Neural cell (in vitro differentiated cells): Measurements from ENCODE around the gene ISL1. TPM values are rescaled to one million over a fixed set of nuclear protein-coding genes. Genes with fewer than 3 reads are reported as not detected.

Experiments used
- H2AFZ ChIP-seq: fragments of 200-600, 300-800 bp; sonication (generic), shearing (Covaris generic); 2 replicates; pipeline ENCODE4 v1.6.0; 2014; ENCODE audit warnings: low read depth, mild to moderate bottlenecking, antibody characterized with exemption, low read length, moderate library complexity
- H3F3A ChIP-seq: fragments of 200-600 bp; shearing (Covaris generic); 2 replicates; pipeline ENCODE4 v1.6.1; 2016; ENCODE audit warnings: mild to moderate bottlenecking, moderate library complexity, mixed read lengths, antibody characterized with exemption, low read length; ENCODE audit not compliant: insufficient read depth, poor library complexity, severe bottlenecking
- H3K27ac ChIP-seq: fragments of 200-600, 300-800 bp; sonication (generic), shearing (Covaris generic); 2 replicates; pipeline ENCODE4 v1.5.1; 2014; ENCODE audit warnings: mild to moderate bottlenecking, low read length, moderate library complexity
- H3K27me3 ChIP-seq: fragments of 300-800, 200-600 bp; sonication (generic), shearing (Covaris generic); 2 replicates; pipeline ENCODE4 v1.6.0; 2014; ENCODE audit warnings: mild to moderate bottlenecking, low read depth, low read length, moderate library complexity; ENCODE audit not compliant: insufficient read depth
- H3K36me3 ChIP-seq: fragments of 300-800, 200-600 bp; sonication (generic), shearing (Covaris generic); 2 replicates; pipeline ENCODE4 v1.5.1; 2014; ENCODE audit warnings: mild to moderate bottlenecking, antibody characterized with exemption, low read length, moderate library complexity; ENCODE audit not compliant: insufficient read depth
- H3K4me2 ChIP-seq: fragments of 300-800, 200-600 bp; sonication (generic), shearing (Covaris generic); 2 replicates; pipeline ENCODE4 v1.6.0; 2014; ENCODE audit warnings: mild to moderate bottlenecking, low read length
- H3K4me3 ChIP-seq: fragments of 300-800, 200-600 bp; sonication (generic), shearing (Covaris generic); 2 replicates; pipeline ENCODE4 v1.5.1; 2014; ENCODE audit warnings: mild to moderate bottlenecking, low read length, moderate library complexity
- H3K79me2 ChIP-seq: fragments of 200-600 bp; shearing (Covaris generic); replicated peaks from 2 replicates; pipeline ENCODE4 v1.6.0; 2014; ENCODE audit warnings: mild to moderate bottlenecking, low read length, moderate library complexity; ENCODE audit not compliant: insufficient read depth
- H3K9ac ChIP-seq: fragments of 300-800, 200-600 bp; sonication (generic), shearing (Covaris generic); 2 replicates; pipeline ENCODE4 v1.6.1; 2016; ENCODE audit warnings: mild to moderate bottlenecking, low read length, mixed read lengths
- H3K9me2 ChIP-seq: fragments of 200-600 bp; shearing (Covaris generic); 2 replicates; pipeline ENCODE4 v1.6.1; 2016; ENCODE audit warnings: mild to moderate bottlenecking, low read length, mixed read lengths; ENCODE audit not compliant: insufficient read depth
- H3K9me3 ChIP-seq: fragments of 200-600, 300-800 bp; sonication (generic), shearing (Covaris generic); 2 replicates; pipeline ENCODE4 v1.6.1; 2016; ENCODE audit warnings: mild to moderate bottlenecking, mixed run types, low read length, moderate library complexity, mixed read lengths
- H4K20me1 ChIP-seq: fragments of 200-600 bp; shearing (Covaris generic); 2 replicates; pipeline ENCODE4 v1.6.1; 2016; ENCODE audit warnings: mild to moderate bottlenecking, mixed run types; ENCODE audit not compliant: insufficient read depth
- EP300 ChIP-seq: fragments of 450-650 bp; conservative IDR thresholded peaks from 2 replicates; pipeline ENCODE4 v1.6.1; 2014; ENCODE audit warnings: antibody characterized with exemption, mild to moderate bottlenecking, moderate library complexity; ENCODE audit not compliant: poor library complexity, severe bottlenecking
- EZH2 ChIP-seq: fragments of 200-600, 300-800 bp; shearing (Covaris generic), sonication (generic); IDR thresholded peaks from 2 replicates; pipeline ENCODE4 v1.6.1; 2014; ENCODE audit warnings: antibody characterized with exemption, low read length, borderline replicate concordance, mild to moderate bottlenecking; ENCODE audit not compliant: insufficient read depth, poor library complexity, severe bottlenecking
- MXI1 ChIP-seq: fragments of 450-650 bp; conservative IDR thresholded peaks from 2 replicates; pipeline ENCODE4 v1.6.1; 2014; ENCODE audit warnings: antibody characterized with exemption, mild to moderate bottlenecking; ENCODE audit not compliant: poor library complexity, severe bottlenecking
- POLR2AphosphoS5 ChIP-seq: IDR thresholded peaks from 2 replicates; pipeline ENCODE4 v1.6.1; 2012
- RAD21 ChIP-seq: fragments of 450-650 bp; conservative IDR thresholded peaks from 2 replicates; pipeline ENCODE4 v1.6.1; 2014; ENCODE audit warnings: antibody characterized with exemption, mild to moderate bottlenecking, moderate library complexity
- SMC3 ChIP-seq: fragments of 450-650 bp; conservative IDR thresholded peaks from 2 replicates; pipeline ENCODE4 v1.6.1; 2014; ENCODE audit warnings: antibody characterized with exemption, mild to moderate bottlenecking, moderate library complexity; ENCODE audit not compliant: poor library complexity
- TAF1 ChIP-seq: IDR thresholded peaks from 2 replicates; pipeline ENCODE4 v1.6.1; 2012; ENCODE audit warnings: low read depth
- polyA plus RNA-seq: library from polyadenylated mRNA; depleted of rRNA; stranded (reverse); fragments of >200 nt; gene quantifications from 2 replicates; pipeline ENCODE4 v1.2.3, GENCODE V29; 2014
- TF ChIP-seq, protein P1 (sequence below): fragments of 450-650 bp; IDR thresholded peaks from 2 replicates; pipeline ENCODE4 v1.5.1; 2014; ENCODE audit warnings: antibody characterized with exemption, mild to moderate bottlenecking, moderate library complexity; ENCODE audit not compliant: poor library complexity, severe bottlenecking
- TF ChIP-seq, protein P2 (sequence below): IDR thresholded peaks from 2 replicates; pipeline ENCODE4 v1.6.1; 2012; ENCODE audit warnings: borderline replicate concordance

Gene ISL1
- polyA plus RNA-seq, 1 donor from 2014 or later, result 27.6 TPM

DNA sequence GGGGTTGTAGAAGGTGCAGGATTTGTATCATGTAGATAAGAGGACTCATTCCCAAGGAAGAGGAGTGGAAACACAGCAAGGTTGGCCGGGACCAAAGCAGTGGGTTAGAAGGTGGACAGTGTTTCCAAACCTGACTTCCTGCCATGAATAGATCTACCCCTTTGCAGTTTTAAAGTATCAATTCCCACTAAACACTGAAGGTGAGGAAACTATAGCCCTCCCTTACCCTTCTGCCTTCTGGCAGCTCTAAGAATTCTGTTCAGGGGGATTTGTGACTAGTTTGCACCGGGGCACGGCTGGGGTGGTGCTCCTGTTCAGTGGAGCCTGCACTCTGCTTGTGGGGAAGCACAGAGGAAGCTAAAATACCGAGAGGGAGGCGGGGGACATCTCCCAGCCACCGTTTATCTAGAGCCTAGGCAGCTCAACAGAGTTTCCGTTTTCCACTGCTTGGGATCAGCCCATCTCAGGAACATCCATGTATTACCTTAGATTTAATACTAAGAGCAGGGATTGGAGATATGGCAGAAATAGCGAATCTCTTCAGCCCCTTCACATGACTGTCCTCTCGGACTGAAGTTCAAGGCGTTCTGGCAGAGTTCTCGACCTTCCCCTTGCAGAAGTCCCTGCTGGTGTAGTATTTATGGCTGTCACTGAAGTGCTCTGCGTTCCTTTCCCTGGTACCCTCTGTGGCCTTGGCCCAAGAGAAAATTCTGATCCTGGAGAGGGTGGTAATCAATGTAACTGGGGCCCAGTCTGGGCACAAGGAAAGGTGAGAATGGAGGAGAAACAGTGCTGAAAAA, 5.4 kb downstream of the ISL1 start:
- H3K4me3 ChIP-seq, result peak overlapping the region; percentile 82
- peaks cover 2% of the 10 kb centered on the region for H4K20me1 ChIP-seq
- no peaks in the 10 kb centered on the region for H3K9me3 ChIP-seq
- peaks cover 94% of the 10 kb centered on the region for H3K27me3 ChIP-seq
- peak overlapping the region; percentile 71 for H3K4me2 ChIP-seq
- H3F3A ChIP-seq, result no peaks in the 10 kb centered on the region
- peak overlapping the region; percentile 61 for H3K9ac ChIP-seq
- no peak for TF ChIP-seq EP300
- no peak for TF ChIP-seq RAD21
- no peak for TF ChIP-seq MXI1
- TF ChIP-seq POLR2AphosphoS5, result no peak
- TF ChIP-seq TAF1, result no peak
- no peak for TF ChIP-seq EZH2
- TF ChIP-seq, protein P1, sequence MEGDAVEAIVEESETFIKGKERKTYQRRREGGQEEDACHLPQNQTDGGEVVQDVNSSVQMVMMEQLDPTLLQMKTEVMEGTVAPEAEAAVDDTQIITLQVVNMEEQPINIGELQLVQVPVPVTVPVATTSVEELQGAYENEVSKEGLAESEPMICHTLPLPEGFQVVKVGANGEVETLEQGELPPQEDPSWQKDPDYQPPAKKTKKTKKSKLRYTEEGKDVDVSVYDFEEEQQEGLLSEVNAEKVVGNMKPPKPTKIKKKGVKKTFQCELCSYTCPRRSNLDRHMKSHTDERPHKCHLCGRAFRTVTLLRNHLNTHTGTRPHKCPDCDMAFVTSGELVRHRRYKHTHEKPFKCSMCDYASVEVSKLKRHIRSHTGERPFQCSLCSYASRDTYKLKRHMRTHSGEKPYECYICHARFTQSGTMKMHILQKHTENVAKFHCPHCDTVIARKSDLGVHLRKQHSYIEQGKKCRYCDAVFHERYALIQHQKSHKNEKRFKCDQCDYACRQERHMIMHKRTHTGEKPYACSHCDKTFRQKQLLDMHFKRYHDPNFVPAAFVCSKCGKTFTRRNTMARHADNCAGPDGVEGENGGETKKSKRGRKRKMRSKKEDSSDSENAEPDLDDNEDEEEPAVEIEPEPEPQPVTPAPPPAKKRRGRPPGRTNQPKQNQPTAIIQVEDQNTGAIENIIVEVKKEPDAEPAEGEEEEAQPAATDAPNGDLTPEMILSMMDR, result no peak
- peak overlapping the region; percentile 4 for H3K27ac ChIP-seq
- no peak overlapping the region for H2AFZ ChIP-seq
- no peaks in the 10 kb centered on the region for H3K9me2 ChIP-seq
- H3K36me3 ChIP-seq, result peaks cover 8% of the 10 kb centered on the region
- H3K79me2 ChIP-seq, result peaks cover 98% of the 10 kb centered on the region

DNA sequence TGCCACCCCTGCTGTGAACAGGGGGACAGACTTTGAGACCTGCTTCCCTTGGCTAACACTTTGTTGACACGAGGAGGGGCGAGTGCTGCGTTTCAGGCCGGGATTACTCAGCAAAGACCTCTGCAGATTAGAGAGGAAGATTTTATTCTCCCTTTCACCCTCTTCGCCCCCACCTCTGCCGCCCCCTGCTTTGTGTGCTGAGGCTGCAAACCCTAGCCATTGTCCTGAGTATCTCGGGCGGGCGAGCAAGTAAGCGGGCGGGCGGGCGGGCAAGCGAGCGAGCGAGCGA, 6.0 kb downstream of the ISL1 start:
- no peak overlapping the region for H3K4me2 ChIP-seq

More for the DNA sequence above, 6.0 kb downstream of the ISL1 start:
- no peak for TF ChIP-seq TAF1
- TF ChIP-seq RAD21, result no peak
- no peak for TF ChIP-seq POLR2AphosphoS5
- TF ChIP-seq, protein P1, result no peak
- TF ChIP-seq, protein P2, sequence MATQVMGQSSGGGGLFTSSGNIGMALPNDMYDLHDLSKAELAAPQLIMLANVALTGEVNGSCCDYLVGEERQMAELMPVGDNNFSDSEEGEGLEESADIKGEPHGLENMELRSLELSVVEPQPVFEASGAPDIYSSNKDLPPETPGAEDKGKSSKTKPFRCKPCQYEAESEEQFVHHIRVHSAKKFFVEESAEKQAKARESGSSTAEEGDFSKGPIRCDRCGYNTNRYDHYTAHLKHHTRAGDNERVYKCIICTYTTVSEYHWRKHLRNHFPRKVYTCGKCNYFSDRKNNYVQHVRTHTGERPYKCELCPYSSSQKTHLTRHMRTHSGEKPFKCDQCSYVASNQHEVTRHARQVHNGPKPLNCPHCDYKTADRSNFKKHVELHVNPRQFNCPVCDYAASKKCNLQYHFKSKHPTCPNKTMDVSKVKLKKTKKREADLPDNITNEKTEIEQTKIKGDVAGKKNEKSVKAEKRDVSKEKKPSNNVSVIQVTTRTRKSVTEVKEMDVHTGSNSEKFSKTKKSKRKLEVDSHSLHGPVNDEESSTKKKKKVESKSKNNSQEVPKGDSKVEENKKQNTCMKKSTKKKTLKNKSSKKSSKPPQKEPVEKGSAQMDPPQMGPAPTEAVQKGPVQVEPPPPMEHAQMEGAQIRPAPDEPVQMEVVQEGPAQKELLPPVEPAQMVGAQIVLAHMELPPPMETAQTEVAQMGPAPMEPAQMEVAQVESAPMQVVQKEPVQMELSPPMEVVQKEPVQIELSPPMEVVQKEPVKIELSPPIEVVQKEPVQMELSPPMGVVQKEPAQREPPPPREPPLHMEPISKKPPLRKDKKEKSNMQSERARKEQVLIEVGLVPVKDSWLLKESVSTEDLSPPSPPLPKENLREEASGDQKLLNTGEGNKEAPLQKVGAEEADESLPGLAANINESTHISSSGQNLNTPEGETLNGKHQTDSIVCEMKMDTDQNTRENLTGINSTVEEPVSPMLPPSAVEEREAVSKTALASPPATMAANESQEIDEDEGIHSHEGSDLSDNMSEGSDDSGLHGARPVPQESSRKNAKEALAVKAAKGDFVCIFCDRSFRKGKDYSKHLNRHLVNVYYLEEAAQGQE, result no peak
- TF ChIP-seq EP300, result no peak
- TF ChIP-seq EZH2, result no peak
- no peak for TF ChIP-seq SMC3
- TF ChIP-seq MXI1, result no peak
- no peak overlapping the region for H2AFZ ChIP-seq
- peaks cover 98% of the 10 kb centered on the region for H3K79me2 ChIP-seq
- no peaks in the 10 kb centered on the region for H3K9me3 ChIP-seq
- no peaks in the 10 kb centered on the region for H3F3A ChIP-seq
- H3K4me3 ChIP-seq, result peak overlapping the region; percentile 82
- H3K9me2 ChIP-seq, result no peaks in the 10 kb centered on the region
- H3K27ac ChIP-seq, result no peak overlapping the region
- peak overlapping the region; percentile 61 for H3K9ac ChIP-seq
- H3K27me3 ChIP-seq, result peaks cover 95% of the 10 kb centered on the region
- peaks cover 10% of the 10 kb centered on the region for H3K36me3 ChIP-seq
- peaks cover 2% of the 10 kb centered on the region for H4K20me1 ChIP-seq
